Heart left ventricle (tissue), 16 donors: ENCODE measurements around the gene AMPD1. TPM values are rescaled to one million over a fixed set of nuclear protein-coding genes. Genes with fewer than 3 reads are reported as not detected.

Source experiments
- ATAC-seq, 4 donors: fragments of 200-7000 bp; cut with Tn5 transposase; one replicate each; pipeline ENCODE4 v1.9.1; 2020 to 2022; ENCODE audit warnings: moderate library complexity in 4 of 4, mild to moderate bottlenecking in 3 of 4, moderate number of reproducible peaks in 1 of 4
- DNase-seq, 5 donors: peaks; one replicate each; pipeline ENCODE4 v3.0.0-alpha.2; 2020
- H3K27ac ChIP-seq, 12 donors: fragments of 200-600 bp; sonication (generic) in 4 of 12; one replicate each; pipeline versions ENCODE4 v1.5.0 to v1.8.0; 2016 to 2022; ENCODE audit warnings: mild to moderate bottlenecking in 2 of 12
- H3K27me3 ChIP-seq, 9 donors: fragments of 200-600 bp; sonication (generic) in 2 of 9; one replicate each; pipeline versions ENCODE4 v1.5.1 to v1.8.0; 2016 to 2022; ENCODE audit warnings: mild to moderate bottlenecking in 3 of 9
- H3K36me3 ChIP-seq, 9 donors: fragments of 200-600 bp; sonication (generic) in 2 of 9; one replicate each; pipeline versions ENCODE4 v1.5.0 to v1.8.0; 2018 to 2022; ENCODE audit warnings: mild to moderate bottlenecking in 2 of 9
- H3K4me1 ChIP-seq, 12 donors: fragments of 200-600 bp; sonication (generic) in 4 of 12; one replicate each; pipeline versions ENCODE4 v1.5.0 to v1.8.0; 2016 to 2022; ENCODE audit warnings: mild to moderate bottlenecking in 3 of 12
- H3K4me3 ChIP-seq, 12 donors: fragments of 200-600 bp; sonication (generic) in 4 of 12; one replicate each; pipeline versions ENCODE4 v1.5.0 to v1.8.0; 2017 to 2022; ENCODE audit warnings: mild to moderate bottlenecking in 9 of 12, moderate library complexity in 4 of 12
- H3K9me3 ChIP-seq, 12 donors: fragments of 200-600 bp; sonication (generic) in 4 of 12; one replicate each; pipeline versions ENCODE4 v1.5.0 to v1.8.0; 2016 to 2022; ENCODE audit warnings: mild to moderate bottlenecking in 1 of 12
- POLR2A ChIP-seq, 2 donors: fragments of 450-650 bp; IDR thresholded peaks; one replicate each; pipeline ENCODE4 v1.6.1; 2017; ENCODE audit warnings: antibody characterized with exemption in 2 of 2, mild to moderate bottlenecking in 2 of 2, moderate library complexity in 2 of 2
- WGBS, 4 donors: extraction: QIAGEN DNeasy Blood & Tissue Kit in 2 of 4; methylation state at CpG; one replicate each; pipeline versions ENCODE4 v1.1.5 to v1.1.7; 2013 to 2018; 5-methylcytosine and 5-hydroxymethylcytosine counted together
- intact Hi-C, 10 donors: fragments of 100-400 bp; cut with DNase I; formaldehyde crosslinking; loops; one replicate each; pipeline versions ENCODE4 v1.11.1 to v1.14.2; 2022
- polyA plus RNA-seq, 2 donors: library from polyadenylated mRNA; stranded (reverse); fragments of 200-250 nt; gene quantifications; one replicate each; pipeline ENCODE4 v1.2.3, GENCODE V29; 2013
- total RNA-seq, 9 donors: library from RNA; depleted of rRNA in 2 of 9; stranded (reverse); fragments of >200 nt in 2 of 9; fragmentation: NEBNext Ultra II Directional in 3 of 9; extraction: Animal tissue kit (Norgen Biotek cat#: 25700) in 3 of 9; gene quantifications; one replicate each; pipeline versions ENCODE4 v1.1.0 to v1.2.4, GENCODE V29; 2016 to 2023
- TF ChIP-seq, protein P1 (sequence below), 12 donors: fragments of 200-600 bp; sonication (generic) in 4 of 12; IDR thresholded peaks; one replicate each; pipeline versions ENCODE4 v1.5.0 to v1.8.0; 2018 to 2022; ENCODE audit warnings: antibody characterized with exemption in 12 of 12, mild to moderate bottlenecking in 5 of 12
- donor health status: ischemic (EF 13 %, LVEDD 7.1; RV severe dilation, severe dysfunction).
- donor health status: healthy with polysubstance abuse.
- donor health status: DM: no; HTN: yes; CAD: no.
- donor health status: DM: no; HTN: no; CAD: no.
- donor health status: ischemic (EF 25% LVEDD 6.9; RV normal size, moderate dysfunction).
- donor health status: ischemic (EF 25% LVEDD 5.7; RV mildly dilated, moderate dysfunction).
- donor health status: healthy.
- donor health status: DM: yes; HTN: yes; CAD: no.
- donor health status: ischemic (EF 35%, LVEDD 5.7; RV mildly dilated, moderate dysfunction).
- donor health status: nonischemic (EF 11% LVEDD 7.7; RV severe dilation, severe dysfunction).
- donor health status: DM: yes; HTN: yes; CAD: no.
- donor health status: PGD.
- donor health status: ischemic (EF 29% LVEDD 5.4; RV normal size, mild dysfunction).
- donor health status: nonischemic (EF 23%, LVEDD 6.1; RV moderate dilation, normal function).

Gene AMPD1
- total and polyA plus RNA-seq, 11 donors = not detected

DNA sequence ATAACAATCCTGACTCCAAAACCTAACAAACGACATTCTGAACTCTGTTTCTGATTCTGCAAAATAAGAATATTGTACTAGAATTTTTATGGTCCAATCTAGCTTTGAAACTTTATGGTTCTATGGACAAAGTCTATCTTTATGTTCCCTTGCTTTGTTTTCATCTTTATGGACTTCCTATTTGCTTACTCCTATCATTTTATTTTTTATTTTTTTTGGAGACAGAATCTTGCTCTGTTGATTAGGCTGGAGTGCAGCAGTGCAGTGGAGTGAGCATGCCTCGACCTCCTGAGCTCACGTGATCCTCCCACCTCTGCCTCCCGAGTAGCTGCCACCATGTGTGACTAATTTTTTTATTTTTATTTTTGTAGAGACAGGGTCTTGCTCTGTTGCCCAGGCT, 17.6 kb upstream of the AMPD1 start:
- Histone ChIP-seq H3K27ac (no peak overlapping the region), H3K4me3 (no peak overlapping the region), H3K9me3 (no peaks in the 10 kb centered on the region), H3K27me3 (no peaks in the 10 kb centered on the region), H3K4me1 (peaks cover 0 to 38% (median 19%) of the 10 kb centered on the region in 12 donors), H3K36me3 (peaks cover 0 to 79% (median 69%) of the 10 kb centered on the region in 9 donors)
- ATAC-seq = no peak
- WGBS, 4 donors = 81 to 84% (median 82%) methylated on average over 4 of the region's 4 CpGs
- no peak for DNase-seq
- intact Hi-C loops = loop anchor here in 2 of 10 donors (10.0 kb wide), 1 partner anchor 128 kb away; the partner anchor contains the start of gene BCAS2 (in 2 of the 2)
- TF ChIP-seq POLR2A (IDR thresholded peaks at IDR 0.05) = no peak
- TF ChIP-seq, protein P1, sequence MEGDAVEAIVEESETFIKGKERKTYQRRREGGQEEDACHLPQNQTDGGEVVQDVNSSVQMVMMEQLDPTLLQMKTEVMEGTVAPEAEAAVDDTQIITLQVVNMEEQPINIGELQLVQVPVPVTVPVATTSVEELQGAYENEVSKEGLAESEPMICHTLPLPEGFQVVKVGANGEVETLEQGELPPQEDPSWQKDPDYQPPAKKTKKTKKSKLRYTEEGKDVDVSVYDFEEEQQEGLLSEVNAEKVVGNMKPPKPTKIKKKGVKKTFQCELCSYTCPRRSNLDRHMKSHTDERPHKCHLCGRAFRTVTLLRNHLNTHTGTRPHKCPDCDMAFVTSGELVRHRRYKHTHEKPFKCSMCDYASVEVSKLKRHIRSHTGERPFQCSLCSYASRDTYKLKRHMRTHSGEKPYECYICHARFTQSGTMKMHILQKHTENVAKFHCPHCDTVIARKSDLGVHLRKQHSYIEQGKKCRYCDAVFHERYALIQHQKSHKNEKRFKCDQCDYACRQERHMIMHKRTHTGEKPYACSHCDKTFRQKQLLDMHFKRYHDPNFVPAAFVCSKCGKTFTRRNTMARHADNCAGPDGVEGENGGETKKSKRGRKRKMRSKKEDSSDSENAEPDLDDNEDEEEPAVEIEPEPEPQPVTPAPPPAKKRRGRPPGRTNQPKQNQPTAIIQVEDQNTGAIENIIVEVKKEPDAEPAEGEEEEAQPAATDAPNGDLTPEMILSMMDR (IDR thresholded peaks at IDR 0.05) = no peak

DNA sequence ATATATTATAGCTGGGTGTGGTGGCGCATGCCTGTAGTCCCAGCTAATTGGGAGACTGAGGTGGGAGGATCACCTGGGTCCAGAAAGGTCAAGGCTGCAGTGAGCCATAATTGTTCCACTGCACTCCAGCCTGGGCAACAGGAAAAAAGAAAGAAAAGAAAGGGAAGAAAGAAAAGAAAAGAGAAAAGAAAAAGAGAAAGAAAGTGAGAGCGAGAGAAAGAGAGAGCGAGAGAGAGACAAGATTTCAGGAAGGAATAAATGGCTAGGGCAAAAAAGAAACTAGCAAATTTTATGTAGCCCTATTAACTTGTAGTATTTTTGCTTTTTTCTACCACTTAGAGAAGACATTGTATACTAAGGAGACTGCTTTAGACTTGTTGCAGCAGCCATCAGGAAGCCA, 15.0 kb upstream of the AMPD1 start:
- ATAC-seq (no peak), DNase-seq (no peak)
- TF ChIP-seq, protein P1 (IDR thresholded peaks at IDR 0.05) = no peak
- TF ChIP-seq POLR2A (IDR thresholded peaks at IDR 0.05) = no peak
- 92 to 98% (median 96%) methylated on average over 3 of the region's 3 CpGs for WGBS, 4 donors
- peaks cover 0 to 25% (median 6%) of the 10 kb centered on the region in 12 donors for H3K4me1 ChIP-seq
- intact Hi-C loops = loop anchor here in 2 of 10 donors (10.0 kb wide), 1 partner anchor 126 kb away; the partner anchor contains the start of gene BCAS2 (in 2 of the 2)
- peaks cover 2 to 96% (median 88%) of the 10 kb centered on the region in 9 donors for H3K36me3 ChIP-seq
- H3K9me3 ChIP-seq = no peaks in the 10 kb centered on the region
- H3K27me3 ChIP-seq = no peaks in the 10 kb centered on the region
- H3K4me3 ChIP-seq = no peak overlapping the region
- no peak overlapping the region for H3K27ac ChIP-seq

DNA sequence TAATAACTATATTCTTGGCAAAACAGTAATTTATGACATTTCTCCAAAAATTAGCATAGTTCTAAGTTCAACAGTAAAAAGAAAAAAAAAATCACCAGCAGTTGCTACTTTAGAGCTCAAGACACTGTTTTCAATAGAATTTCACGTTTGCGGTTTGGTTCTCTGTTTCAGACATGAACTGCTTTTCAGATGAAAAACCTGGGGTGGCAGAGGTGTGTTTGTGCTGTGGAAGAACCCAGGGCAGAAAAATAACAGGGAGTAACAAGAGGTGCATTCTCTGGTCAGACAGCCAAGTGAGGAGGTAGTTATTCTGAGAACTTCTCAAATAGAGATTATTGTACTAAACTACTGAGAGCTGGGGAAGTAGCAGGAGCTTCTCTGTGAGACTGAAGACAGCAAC, 12.3 kb upstream of the AMPD1 start:
- 83 to 95% (median 92%) methylated on average over 2 of the region's 2 CpGs for WGBS, 4 donors

DNA sequence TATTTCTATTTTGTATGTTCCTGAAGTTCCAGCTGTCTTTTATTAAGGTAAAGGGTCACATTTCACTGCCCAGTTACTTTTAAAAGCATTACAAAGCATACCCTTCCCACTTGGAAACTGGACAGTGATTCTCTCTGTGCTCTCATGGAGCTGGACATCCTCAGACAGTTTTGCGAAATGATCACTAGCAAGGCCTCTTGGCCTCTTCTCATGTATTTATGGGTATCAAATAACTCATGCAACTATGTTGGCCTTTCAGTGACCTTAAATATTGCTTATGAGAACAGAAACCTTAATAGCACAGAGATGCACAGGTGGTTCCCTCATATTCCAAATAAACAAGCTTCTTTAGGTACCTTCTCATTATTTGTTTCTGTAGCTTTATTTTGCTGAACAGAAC, 7.9 kb upstream of the AMPD1 start:
- intact Hi-C loops = no loop called here
- Histone ChIP-seq H3K9me3 (no peaks in the 10 kb centered on the region), H3K27ac (no peak overlapping the region), H3K4me1 (no peaks in the 10 kb centered on the region), H3K27me3 (no peaks in the 10 kb centered on the region), H3K36me3 (peaks cover 2 to 43% (median 37%) of the 10 kb centered on the region in 9 donors), H3K4me3 (no peak overlapping the region)
- ATAC-seq (no peak), DNase-seq (no peak)
- TF ChIP-seq, protein P1 (IDR thresholded peaks at IDR 0.05) = no peak
- no peak for TF ChIP-seq POLR2A (IDR thresholded peaks at IDR 0.05)
- WGBS, 4 donors = 86 to 97% (median 91%) methylated on average over 1 of the region's 1 CpG

More for the DNA sequence above, 12.3 kb upstream of the AMPD1 start:
- no peak for DNase-seq
- Histone ChIP-seq H3K4me3 (no peak overlapping the region), H3K36me3 (peaks cover 2 to 85% (median 76%) of the 10 kb centered on the region in 9 donors), H3K4me1 (no peaks in the 10 kb centered on the region), H3K27ac (no peak overlapping the region), H3K27me3 (no peaks in the 10 kb centered on the region), H3K9me3 (no peaks in the 10 kb centered on the region)
- TF ChIP-seq POLR2A (IDR thresholded peaks at IDR 0.05) = no peak
- TF ChIP-seq, protein P1 (IDR thresholded peaks at IDR 0.05) = no peak
- intact Hi-C loops = no loop called here
- no peak for ATAC-seq
